PC-3 (cell line): ENCODE data around the gene CHMP6.

Experiments
- CTCF ChIP-seq: fragments of 300-600 bp; sonication (generic); conservative IDR thresholded peaks from 2 replicates; pipeline ENCODE4 v1.5.1; 2017; ENCODE audit warnings: antibody characterized with exemption, low read depth, mild to moderate bottlenecking, low read length
- EZH2 ChIP-seq: fragments of 300-600 bp; sonication (generic); IDR thresholded peaks from one replicate; pipeline ENCODE4 v1.6.1; 2017; ENCODE audit warnings: antibody characterized with exemption, mild to moderate bottlenecking, low read length; ENCODE audit not compliant: unreplicated experiment
- EZH2phosphoT487 ChIP-seq: fragments of 300-600 bp; sonication (generic); IDR thresholded peaks from 2 replicates; pipeline ENCODE4 v1.6.1; 2018; ENCODE audit warnings: mild to moderate bottlenecking, antibody characterized with exemption, low read length, borderline replicate concordance

- no peak for TF ChIP-seq CTCF
- no peak for TF ChIP-seq EZH2
- no peak for TF ChIP-seq EZH2phosphoT487
Measured at GRCh38 chr17:81027591-81028505, 36.2 kb downstream of the CHMP6 start.
